H9 (cell line): ENCODE results near the gene CD164. TPM values are rescaled to one million over a fixed set of nuclear protein-coding genes. Genes with fewer than 3 reads are reported as not detected.

Experiments
- DNase-seq: peaks from one replicate; pipeline ENCODE4 v3.0.0-alpha.2; 2017
- H2AFZ ChIP-seq: one replicate; pipeline ENCODE4 v1.6.1; 2013; ENCODE audit warnings: mild to moderate bottlenecking, low read length, control low read depth, moderate library complexity
- H2AK5ac ChIP-seq: 2 replicates; pipeline ENCODE4 v1.6.1; 2013; ENCODE audit warnings: low read length, control low read depth, mixed read lengths; ENCODE audit not compliant: insufficient read length
- H2BK120ac ChIP-seq: one replicate; pipeline ENCODE4 v1.6.1; 2013; ENCODE audit warnings: low read depth, mild to moderate bottlenecking, low read length, control low read depth, inconsistent platforms; ENCODE audit not compliant: poor library complexity, severe bottlenecking
- H2BK12ac ChIP-seq: 2 replicates; pipeline ENCODE4 v1.6.1; 2013; ENCODE audit warnings: low read length, control low read depth, mixed read lengths, low read depth; ENCODE audit not compliant: insufficient read length
- H2BK15ac ChIP-seq: 2 replicates; pipeline ENCODE4 v1.6.1; 2013; ENCODE audit warnings: low read depth, low read length, control low read depth
- H2BK20ac ChIP-seq: one replicate; pipeline ENCODE4 v1.6.1; 2013; ENCODE audit warnings: low read depth, mild to moderate bottlenecking, low read length, control low read depth, inconsistent platforms; ENCODE audit not compliant: poor library complexity, severe bottlenecking
- H2BK5ac ChIP-seq: 2 replicates; pipeline ENCODE4 v1.6.1; 2013; ENCODE audit warnings: low read length, control low read depth, mixed read lengths; ENCODE audit not compliant: insufficient read length
- H3K14ac ChIP-seq: 2 replicates; pipeline ENCODE4 v1.6.1; 2013; ENCODE audit warnings: low read length, control low read depth; ENCODE audit not compliant: insufficient read depth
- H3K18ac ChIP-seq: 2 replicates; pipeline ENCODE4 v1.6.1; 2013; ENCODE audit warnings: low read depth, mild to moderate bottlenecking, mixed read lengths, low read length, control low read depth; ENCODE audit not compliant: insufficient read length
- H3K23ac ChIP-seq: 2 replicates; pipeline ENCODE4 v1.6.1; 2013; ENCODE audit warnings: low read length, control low read depth, mixed read lengths, low read depth; ENCODE audit not compliant: insufficient read length
- H3K23me2 ChIP-seq: 2 replicates; pipeline ENCODE4 v1.6.1; 2013; ENCODE audit warnings: low read depth, mild to moderate bottlenecking, mixed read lengths, low read length, control low read depth; ENCODE audit not compliant: insufficient read length, poor library complexity, severe bottlenecking
- H3K27ac ChIP-seq: 2 replicates; pipeline ENCODE4 v1.5.1; 2013; ENCODE audit warnings: low read length, control low read depth, mixed read lengths, low read depth; ENCODE audit not compliant: insufficient read length
- H3K27me3 ChIP-seq: 2 replicates; pipeline ENCODE4 v1.6.1; 2013; ENCODE audit warnings: low read length, control low read depth, inconsistent platforms; ENCODE audit not compliant: insufficient read depth
- H3K4ac ChIP-seq: 2 replicates; pipeline ENCODE4 v1.6.1; 2013; ENCODE audit warnings: low read depth, mild to moderate bottlenecking, control low read depth, inconsistent platforms, low read length, moderate library complexity
- H3K4me1 ChIP-seq: 2 replicates; pipeline ENCODE4 v1.6.1; 2013; ENCODE audit warnings: low read length, control low read depth, inconsistent platforms; ENCODE audit not compliant: insufficient read depth
- H3K4me2 ChIP-seq: 2 replicates; pipeline ENCODE4 v1.6.1; 2013; ENCODE audit warnings: low read length, control low read depth, mixed read lengths; ENCODE audit not compliant: insufficient read length, insufficient read depth
- H3K56ac ChIP-seq: 2 replicates; pipeline ENCODE4 v1.6.1; 2013; ENCODE audit warnings: low read depth, mild to moderate bottlenecking, mixed read lengths, low read length, control low read depth; ENCODE audit not compliant: insufficient read length
- H3K79me1 ChIP-seq: 2 replicates; pipeline ENCODE4 v1.6.1; 2013; ENCODE audit warnings: low read depth, mild to moderate bottlenecking, moderate library complexity, low read length, control low read depth, inconsistent platforms; ENCODE audit not compliant: insufficient read depth, poor library complexity, severe bottlenecking
- H3K79me2 ChIP-seq: 2 replicates; pipeline ENCODE4 v1.6.1; 2013; ENCODE audit warnings: low read length, control low read depth, inconsistent platforms; ENCODE audit not compliant: insufficient read depth
- H3K9ac ChIP-seq: 2 replicates; pipeline ENCODE4 v1.6.1; 2013; ENCODE audit warnings: low read length, control low read depth, mixed read lengths; ENCODE audit not compliant: insufficient read length; ENCODE audit errors: extremely low read depth
- H3K9me3 ChIP-seq: one replicate; pipeline ENCODE4 v1.6.1; 2013; ENCODE audit warnings: low read depth, low read length, inconsistent platforms; ENCODE audit not compliant: control insufficient read depth
- H3T11ph ChIP-seq: one replicate; pipeline ENCODE4 v1.6.1; 2013; ENCODE audit warnings: mild to moderate bottlenecking, low read length, control low read depth, inconsistent platforms
- H4K20me1 ChIP-seq: one replicate; pipeline ENCODE4 v1.6.1; 2013; ENCODE audit not compliant: control insufficient read depth, insufficient read length, insufficient read depth
- H4K5ac ChIP-seq: 2 replicates; pipeline ENCODE4 v1.6.1; 2013; ENCODE audit warnings: low read depth, mild to moderate bottlenecking, mixed read lengths, low read length, control low read depth; ENCODE audit not compliant: insufficient read length
- H4K8ac ChIP-seq: replicated peaks from 2 replicates; pipeline ENCODE4 v1.6.1; 2013; ENCODE audit warnings: low read length, control low read depth, mixed read lengths, low read depth; ENCODE audit not compliant: insufficient read length
- H4K91ac ChIP-seq: 2 replicates; pipeline ENCODE4 v1.6.1; 2013; ENCODE audit warnings: low read depth, mild to moderate bottlenecking, moderate library complexity, mixed read lengths, low read length, control low read depth; ENCODE audit not compliant: insufficient read length
- H3K27ac Mint-ChIP-seq, 3 experiments: 2 replicates in 2 of 3; 3 replicates in 1 of 3; pipeline ENCODE4 v1.8.0; 2020 to 2021; ENCODE audit warnings: mixed read lengths in 3 of 3, mild to moderate bottlenecking in 1 of 3, moderate library complexity in 1 of 3
- H3K27me3 Mint-ChIP-seq: 2 replicates; pipeline ENCODE4 v1.8.0; 2021; ENCODE audit warnings: low read depth, mild to moderate bottlenecking, moderate library complexity, mixed read lengths
- H3K36me3 Mint-ChIP-seq, 3 experiments: 2 replicates in 2 of 3; 3 replicates in 1 of 3; pipeline ENCODE4 v1.8.0; 2020 to 2021; ENCODE audit warnings: low read depth in 3 of 3, mixed read lengths in 3 of 3; ENCODE audit not compliant: insufficient read depth in 1 of 3
- H3K4me1 Mint-ChIP-seq, 2 experiments: 2 replicates each; pipeline ENCODE4 v1.8.0; 2020; ENCODE audit warnings: mixed read lengths in 2 of 2
- H3K4me3 Mint-ChIP-seq, 2 experiments: 2 replicates in 1 of 2; 3 replicates in 1 of 2; pipeline ENCODE4 v1.8.0; 2020 to 2021; ENCODE audit warnings: mild to moderate bottlenecking in 2 of 2, mixed read lengths in 2 of 2, moderate library complexity in 1 of 2
- H3K9me3 Mint-ChIP-seq, 2 experiments: 2 replicates in 1 of 2; 3 replicates in 1 of 2; pipeline ENCODE4 v1.8.0; 2020; ENCODE audit warnings: mild to moderate bottlenecking in 2 of 2, mixed read lengths in 2 of 2, moderate library complexity in 1 of 2
- CTCF ChIP-seq: fragments of 200-600 bp; sonication (generic); conservative IDR thresholded peaks from 3 replicates; pipeline ENCODE4 v1.8.0; 2021; ENCODE audit warnings: antibody characterized with exemption, mild to moderate bottlenecking
- WGBS: extraction: QIAGEN DNeasy Blood & Tissue Kit; methylation state at CpG from one replicate; pipeline ENCODE4 v1.1.7; 2013; ENCODE audit warnings: missing lambda C conversion rate, low lambda C conversion rate, mixed read lengths; ENCODE audit not compliant: insufficient read length; ENCODE audit errors: extremely low coverage; 5-methylcytosine and 5-hydroxymethylcytosine counted together
- total RNA-seq: library from RNA; stranded (reverse); gene quantifications from 2 replicates; pipeline ENCODE4 v1.2.1, GENCODE V29; 2021

The CD164 gene
- total RNA-seq, 1 experiment from 2014 or later = 130 TPM

GRCh38 chr6:109396046-109396718 is 13.9 kb upstream of the CD164 start:
- no peak overlapping the region for H3K27ac Mint-ChIP-seq

More at GRCh38 chr6:109396046-109396718, 13.9 kb upstream of the CD164 start:
- Histone ChIP-seq H2BK20ac (no peak overlapping the region), H2BK5ac (no peak overlapping the region), H3K9ac (no peak overlapping the region), H3K18ac (no peak overlapping the region), H3K4me1 (no peaks in the 10 kb centered on the region), H3K14ac (no peak overlapping the region), H3K23ac (no peak overlapping the region), H3K56ac (no peak overlapping the region), H3K27me3 (no peaks in the 10 kb centered on the region), H3K9me3 (no peaks in the 10 kb centered on the region), H3K79me1 (no peaks in the 10 kb centered on the region), H4K20me1 (no peaks in the 10 kb centered on the region), H2BK12ac (no peak overlapping the region), H4K8ac (no peak overlapping the region), H2BK15ac (no peak overlapping the region), H3K79me2 (no peaks in the 10 kb centered on the region), H3K4ac (no peak overlapping the region), H2AFZ (no peak overlapping the region), H2BK120ac (no peak overlapping the region), H4K91ac (no peak overlapping the region), H3K27ac (no peak overlapping the region), H3K23me2 (no peaks in the 10 kb centered on the region), H3T11ph (no peak overlapping the region), H2AK5ac (no peak overlapping the region), H3K4me2 (no peak overlapping the region), H4K5ac (no peak overlapping the region)
- no peak for DNase-seq
- Mint-ChIP-seq H3K27me3 (no peaks in the 10 kb centered on the region; the same call in 1 of the 2 replicates), H3K4me1 (peaks cover 0 to 3% of the 10 kb centered on the region in 2 experiments; a peak in 1 of 4 replicates), H3K9me3 (no peaks in the 10 kb centered on the region), H3K4me3 (no peak overlapping the region), H3K36me3 (no peaks in the 10 kb centered on the region)
- TF ChIP-seq CTCF = no peak
- no CpG with 5 or more reads among the region's 12 CpGs for WGBS
